ENCODE results near the gene RPL35.

The RPL35 gene

DNA sequence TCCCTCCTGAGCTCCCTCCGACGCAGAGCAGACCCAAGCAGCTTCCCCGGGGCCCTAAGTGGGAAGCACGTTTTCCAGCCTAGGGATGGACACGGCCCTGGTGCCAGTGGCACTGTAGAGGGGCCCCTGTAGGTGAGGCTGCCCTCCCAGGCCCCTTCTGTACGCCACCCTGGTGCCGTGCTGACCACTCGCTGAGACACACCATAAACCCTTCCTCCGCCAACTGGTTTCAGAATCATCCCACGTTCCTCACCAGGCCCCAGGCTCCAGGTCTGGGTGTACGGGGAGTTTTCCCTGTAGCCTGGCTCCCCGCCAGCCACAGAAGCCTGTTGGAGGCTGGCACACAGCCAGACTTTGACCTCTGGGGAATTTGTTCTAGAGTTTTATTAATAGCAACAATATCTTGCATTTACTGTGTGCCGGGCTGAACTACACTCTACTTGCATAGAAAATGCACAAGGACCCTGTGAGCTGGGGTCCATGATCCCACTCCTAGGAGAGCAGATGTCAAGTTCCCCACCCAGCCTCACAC is 26.7 kb downstream of the RPL35 start:
- no peak overlapping the region for H3K4me3 ChIP-seq (ENCODE audit: control insufficient read depth, low read depth, low read length)
- TF ChIP-seq, protein P1, sequence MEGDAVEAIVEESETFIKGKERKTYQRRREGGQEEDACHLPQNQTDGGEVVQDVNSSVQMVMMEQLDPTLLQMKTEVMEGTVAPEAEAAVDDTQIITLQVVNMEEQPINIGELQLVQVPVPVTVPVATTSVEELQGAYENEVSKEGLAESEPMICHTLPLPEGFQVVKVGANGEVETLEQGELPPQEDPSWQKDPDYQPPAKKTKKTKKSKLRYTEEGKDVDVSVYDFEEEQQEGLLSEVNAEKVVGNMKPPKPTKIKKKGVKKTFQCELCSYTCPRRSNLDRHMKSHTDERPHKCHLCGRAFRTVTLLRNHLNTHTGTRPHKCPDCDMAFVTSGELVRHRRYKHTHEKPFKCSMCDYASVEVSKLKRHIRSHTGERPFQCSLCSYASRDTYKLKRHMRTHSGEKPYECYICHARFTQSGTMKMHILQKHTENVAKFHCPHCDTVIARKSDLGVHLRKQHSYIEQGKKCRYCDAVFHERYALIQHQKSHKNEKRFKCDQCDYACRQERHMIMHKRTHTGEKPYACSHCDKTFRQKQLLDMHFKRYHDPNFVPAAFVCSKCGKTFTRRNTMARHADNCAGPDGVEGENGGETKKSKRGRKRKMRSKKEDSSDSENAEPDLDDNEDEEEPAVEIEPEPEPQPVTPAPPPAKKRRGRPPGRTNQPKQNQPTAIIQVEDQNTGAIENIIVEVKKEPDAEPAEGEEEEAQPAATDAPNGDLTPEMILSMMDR (IDR thresholded peaks at IDR 0.05; ENCODE audit: control insufficient read depth, insufficient read depth, low read depth, low read length, missing control alignments), result no peak
- DNase-seq (ENCODE audit: low read depth), result no peak

DNA sequence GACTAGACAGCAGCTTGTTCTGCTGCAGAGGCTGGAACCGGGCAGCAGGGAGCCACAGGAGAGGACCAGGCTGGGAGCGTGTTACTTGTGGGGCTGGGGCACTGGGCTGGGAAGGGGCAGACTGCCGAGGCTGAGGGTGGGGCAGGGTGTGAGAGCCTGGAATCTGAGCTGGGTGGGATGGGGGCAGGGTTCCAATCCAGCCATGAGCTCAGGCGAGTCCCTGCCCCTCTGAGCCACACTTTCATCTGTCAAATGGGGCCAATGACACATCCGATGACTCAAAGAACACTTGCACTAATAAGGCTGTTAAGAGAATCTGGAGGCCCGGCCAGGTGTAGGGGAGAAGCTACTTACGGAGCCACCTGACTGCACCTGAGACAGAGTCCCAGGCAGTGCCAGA is 27.2 kb downstream of the RPL35 start:
- TF ChIP-seq, protein P1 (IDR thresholded peaks at IDR 0.05; ENCODE audit: control insufficient read depth, insufficient read depth, low read depth, low read length, missing control alignments), result no peak
- DNase-seq (ENCODE audit: low read depth), result no peak
- H3K4me3 ChIP-seq (ENCODE audit: control insufficient read depth, low read depth, low read length), result no peak overlapping the region

DNA sequence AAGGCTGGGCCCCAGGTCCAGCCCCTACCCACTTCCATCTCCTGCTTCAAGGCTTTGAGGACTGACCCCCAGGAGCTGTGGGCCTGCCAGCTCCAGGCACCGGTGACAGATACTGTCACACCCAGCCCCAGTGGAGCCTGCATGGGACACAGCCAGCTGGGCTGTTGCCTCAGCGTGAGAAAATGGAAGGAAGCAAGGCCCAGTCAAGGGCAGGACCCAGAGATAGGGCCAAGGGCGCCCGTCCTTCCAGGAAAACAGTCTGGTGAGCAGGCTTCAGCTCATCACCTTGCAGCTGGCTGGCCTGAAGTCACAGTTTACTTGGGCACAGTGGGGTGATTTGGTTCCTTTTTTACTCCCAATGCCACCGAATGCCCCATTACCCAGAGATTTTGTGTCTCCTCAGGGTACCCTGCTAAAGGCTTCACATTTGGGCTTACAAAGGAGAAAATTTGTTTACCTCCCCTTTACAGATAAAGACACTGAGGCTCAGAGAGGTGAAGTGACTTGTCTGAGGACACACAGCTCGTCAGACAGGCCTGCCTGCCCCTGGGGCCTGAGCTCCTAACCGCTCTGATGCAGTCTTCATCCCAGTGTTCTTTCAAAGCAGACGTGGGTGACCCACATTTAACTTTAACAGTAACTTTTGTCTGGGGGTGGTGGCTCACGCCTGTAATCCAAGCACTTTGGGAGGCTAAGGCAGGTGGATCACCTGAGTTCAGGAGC is 30.0 kb downstream of the RPL35 start:
- H3K4me3 ChIP-seq (ENCODE audit: control insufficient read depth, low read depth, low read length), result no peak overlapping the region
- DNase-seq (ENCODE audit: low read depth), result no peak
- TF ChIP-seq, protein P1 (IDR thresholded peaks at IDR 0.05; ENCODE audit: control insufficient read depth, insufficient read depth, low read depth, low read length, missing control alignments), result no peak

DNA sequence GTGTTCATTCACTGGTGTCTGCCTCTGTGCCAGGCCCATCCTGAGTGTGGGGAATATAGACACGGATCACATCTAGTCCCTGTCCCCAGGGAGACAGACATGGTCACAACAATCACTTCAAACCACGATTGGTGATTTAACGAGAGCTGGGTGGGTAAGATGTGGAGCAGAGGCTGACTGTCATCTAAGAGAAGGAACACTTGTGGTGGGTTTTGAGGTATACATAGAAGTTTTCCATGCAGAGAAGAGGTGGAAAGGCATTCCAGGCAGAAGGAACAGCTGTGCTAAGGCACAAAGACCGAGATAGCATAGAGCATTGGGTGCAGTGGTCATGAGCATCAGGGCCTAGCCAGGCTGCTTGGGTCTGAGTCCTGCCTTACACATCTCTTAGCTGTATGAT is 31.2 kb downstream of the RPL35 start:
- no peak overlapping the region for H3K4me3 ChIP-seq (ENCODE audit: control insufficient read depth, low read depth, low read length)
- TF ChIP-seq, protein P1 (IDR thresholded peaks at IDR 0.05; ENCODE audit: control insufficient read depth, insufficient read depth, low read depth, low read length, missing control alignments), result no peak
- no peak for DNase-seq (ENCODE audit: low read depth)

DNA sequence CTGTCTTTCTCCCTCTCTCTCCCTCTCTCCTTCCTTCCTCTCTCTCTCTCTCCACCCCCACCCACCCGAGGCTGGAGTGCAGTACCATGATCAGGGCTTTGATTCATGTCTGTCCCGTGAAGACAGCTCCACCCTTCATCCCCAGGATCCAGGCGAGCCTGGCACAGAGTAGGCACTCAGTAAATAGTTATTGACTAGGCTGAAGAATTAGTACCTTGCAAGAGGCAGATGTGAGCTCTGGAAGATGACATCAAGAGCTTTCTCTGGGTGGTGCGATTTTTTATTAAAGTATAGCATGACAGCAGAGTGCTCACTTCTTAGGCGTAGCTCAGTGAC is 32.5 kb downstream of the RPL35 start:
- DNase-seq (ENCODE audit: low read depth), result no peak
- H3K4me3 ChIP-seq (ENCODE audit: control insufficient read depth, low read depth, low read length), result no peak overlapping the region
- TF ChIP-seq, protein P1 (IDR thresholded peaks at IDR 0.05; ENCODE audit: control insufficient read depth, insufficient read depth, low read depth, low read length, missing control alignments), result no peak

DNA sequence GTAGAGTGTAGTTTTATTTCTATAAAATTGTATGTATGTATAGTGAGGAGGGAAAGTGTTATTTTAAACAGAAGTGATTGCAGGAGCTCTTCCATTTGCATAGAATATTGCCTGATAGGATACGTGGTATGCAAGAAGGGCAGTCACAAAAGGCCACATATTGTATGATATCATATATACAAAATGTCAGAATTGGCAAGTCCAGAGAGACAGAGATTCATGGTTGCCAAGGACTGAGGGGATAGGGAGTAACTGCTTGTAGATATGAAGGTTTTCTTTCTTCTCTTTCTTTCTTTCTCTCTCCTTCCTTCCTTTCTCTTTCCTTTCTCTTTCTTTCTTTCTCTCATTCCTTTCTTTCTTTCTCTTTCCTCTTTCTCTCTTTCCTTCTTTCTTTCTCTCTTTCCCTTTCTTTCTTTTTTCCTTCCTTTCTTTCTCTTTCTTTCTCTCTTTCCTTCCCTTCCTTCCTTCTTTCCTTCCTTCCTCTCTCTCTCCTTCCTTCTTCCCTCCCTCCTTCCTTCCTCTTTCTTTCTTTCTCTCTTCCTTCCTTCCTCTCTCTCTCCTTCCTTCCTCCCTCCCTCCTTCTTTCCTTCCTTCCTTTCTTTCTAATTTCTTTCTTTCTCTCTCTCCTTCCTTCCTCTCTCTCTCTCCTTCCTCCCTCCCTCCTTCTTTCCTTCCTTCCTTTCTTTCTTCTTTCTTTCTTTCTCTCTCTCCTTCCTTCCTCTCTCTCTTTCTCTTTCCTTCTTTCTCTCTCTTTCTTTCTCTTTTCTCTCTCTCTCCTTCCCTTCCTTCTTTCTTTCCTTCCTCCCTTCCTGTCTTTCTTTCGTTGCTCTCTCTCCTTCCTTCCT is 33.0 kb downstream of the RPL35 start:
- no peak for DNase-seq (ENCODE audit: low read depth)
- TF ChIP-seq, protein P1 (IDR thresholded peaks at IDR 0.05; ENCODE audit: control insufficient read depth, insufficient read depth, low read depth, low read length, missing control alignments), result no peak
- H3K4me3 ChIP-seq (ENCODE audit: control insufficient read depth, low read depth, low read length), result no peak overlapping the region

All from AG09309 (cell line).